ENCODE measurements around the gene LAMA5. TPM values are rescaled to one million over a fixed set of nuclear protein-coding genes. Genes with fewer than 3 reads are reported as not detected.

LAMA5 gene
- total RNA-seq, 1 donor from 2014 or later: 11.2 TPM

- no peak for DNase-seq
Observed at GRCh38 chr20:62405108-62405980, 38.2 kb upstream of the LAMA5 start.

GRCh38 chr20:62404761-62405107 lies 37.6 kb upstream of the LAMA5 start:
- no peak for DNase-seq

GRCh38 chr20:62404112-62404665 lies 37.1 kb upstream of the LAMA5 start:
- DNase-seq: no peak

DNA sequence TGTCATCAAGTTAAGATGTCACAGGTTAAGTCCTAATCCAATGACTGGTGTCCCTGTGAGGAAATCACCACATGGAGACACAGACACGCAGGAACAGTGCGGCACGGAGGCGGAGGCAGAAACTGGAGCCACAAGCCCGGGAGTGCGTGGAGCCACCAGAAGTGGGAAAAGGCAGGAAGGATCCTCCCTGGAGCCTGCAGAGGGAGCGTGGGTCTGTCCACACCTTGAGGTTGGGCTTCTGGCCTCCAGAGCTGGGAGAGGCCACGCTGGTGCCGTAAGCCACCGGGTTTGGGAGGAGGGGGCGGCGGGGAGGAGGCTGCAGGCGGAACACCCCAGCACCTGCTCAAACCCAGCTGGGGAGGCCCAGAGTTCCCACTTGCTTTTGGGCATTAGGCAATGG lies 36.2 kb upstream of the LAMA5 start:
- no peak for DNase-seq

DNA sequence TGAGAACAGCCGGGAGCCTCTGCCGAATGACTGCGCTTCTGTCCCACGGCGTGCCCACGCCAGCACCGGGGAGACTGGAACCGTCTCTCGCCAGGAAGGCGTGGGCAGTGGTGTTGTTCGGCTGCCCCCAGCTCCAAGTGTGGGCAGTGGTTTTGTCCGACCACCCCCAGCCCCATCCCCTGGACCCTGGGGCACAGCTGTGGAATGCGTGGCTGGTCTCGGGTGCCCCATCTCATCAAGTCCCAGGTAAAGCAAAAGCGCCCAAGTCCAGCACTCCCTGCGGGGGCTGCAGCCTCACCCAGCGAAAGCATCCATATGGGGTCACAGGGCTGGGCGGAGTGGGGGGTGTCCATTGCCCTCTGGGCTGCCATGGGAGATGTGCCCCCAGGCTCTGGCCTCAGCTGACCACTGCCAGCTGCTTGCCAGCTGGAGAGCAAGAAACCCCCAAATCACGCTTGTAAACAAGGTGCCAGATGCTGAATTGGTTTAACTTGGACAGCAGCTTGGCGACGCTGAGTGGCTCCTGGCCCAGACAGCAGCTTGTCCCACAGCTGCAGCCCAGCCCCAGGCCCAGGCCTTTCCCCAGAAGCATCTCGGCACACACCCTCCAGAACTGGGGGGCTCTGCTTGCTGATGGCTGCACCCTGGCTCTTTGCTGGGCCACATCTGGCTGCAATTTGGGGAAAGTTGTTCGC lies 35.5 kb upstream of the LAMA5 start:
- no peak for DNase-seq

DNA sequence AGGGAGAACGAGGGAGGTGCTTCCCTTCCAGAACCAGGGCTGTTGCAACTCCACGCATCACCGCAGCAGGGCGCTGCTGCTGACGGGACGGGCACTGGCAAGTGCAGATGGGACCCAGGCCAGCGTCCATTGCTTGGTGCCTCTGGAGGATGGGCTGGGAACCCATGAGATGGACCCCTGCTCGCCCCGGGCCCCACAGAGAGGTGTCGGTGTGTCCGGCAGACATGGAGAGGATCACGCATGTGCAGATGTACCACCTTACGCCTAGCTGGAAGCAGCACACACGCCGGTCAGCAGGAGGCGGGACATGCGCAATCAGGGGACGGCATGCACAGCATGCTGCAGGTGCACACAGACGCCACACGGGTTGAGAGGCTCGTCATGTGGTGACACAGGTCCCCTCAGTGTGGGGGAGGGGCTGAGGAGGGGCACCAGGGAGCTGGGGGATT lies 34.2 kb upstream of the LAMA5 start:
- DNase-seq: no peak

GRCh38 chr20:62400541-62400940 lies 33.4 kb upstream of the LAMA5 start:
- DNase-seq: no peak

GRCh38 chr20:62400021-62400420 lies 32.9 kb upstream of the LAMA5 start:
- DNase-seq: no peak

- no peak for DNase-seq
Observed at GRCh38 chr20:62398120-62398821, 31.2 kb upstream of the LAMA5 start.

DNA sequence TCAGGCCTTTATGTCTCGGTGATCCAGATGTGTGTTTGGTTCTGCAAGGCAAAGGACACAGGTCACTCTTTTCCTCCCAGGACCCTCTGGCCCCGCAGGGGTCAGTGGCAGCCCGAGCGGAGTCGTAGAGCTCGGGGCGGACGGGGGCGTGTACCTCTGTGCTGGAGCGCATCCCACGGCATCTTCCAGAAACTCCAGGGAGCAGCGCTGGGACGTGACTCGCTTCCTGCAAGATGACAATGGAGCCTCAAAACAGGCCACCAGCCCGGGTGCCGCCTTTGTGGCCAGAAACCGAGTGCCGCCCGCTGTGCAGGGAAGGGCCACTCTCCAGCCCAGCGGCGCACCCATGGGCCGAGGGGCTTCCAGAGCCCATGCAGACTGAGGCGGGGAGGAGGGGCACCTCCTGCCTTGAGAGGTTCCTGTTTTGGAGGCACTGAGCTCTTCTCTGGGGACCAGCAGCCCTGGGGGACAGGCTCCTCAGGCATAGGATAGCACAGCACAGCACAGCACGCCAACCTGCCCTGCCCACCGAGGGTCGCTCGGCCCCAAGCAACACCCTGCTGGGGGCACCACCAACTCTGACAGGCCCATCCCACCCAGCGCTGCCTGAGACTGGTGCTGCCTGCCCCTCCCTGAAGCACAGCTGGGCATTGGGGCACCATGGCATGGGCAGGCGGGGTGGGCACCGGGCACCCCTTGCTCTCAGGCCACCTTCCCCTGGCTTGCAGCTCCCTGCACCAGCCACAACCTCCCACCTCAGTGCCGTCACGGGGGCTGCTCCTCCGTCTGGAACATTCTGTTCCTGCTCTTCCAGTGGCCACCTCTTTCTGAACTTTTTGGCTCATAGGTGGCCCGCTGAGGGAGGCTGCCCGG lies 29.5 kb upstream of the LAMA5 start:
- DNase-seq: no peak

GRCh38 chr20:62395311-62396242 lies 28.5 kb upstream of the LAMA5 start:
- DNase-seq: no peak

DNA sequence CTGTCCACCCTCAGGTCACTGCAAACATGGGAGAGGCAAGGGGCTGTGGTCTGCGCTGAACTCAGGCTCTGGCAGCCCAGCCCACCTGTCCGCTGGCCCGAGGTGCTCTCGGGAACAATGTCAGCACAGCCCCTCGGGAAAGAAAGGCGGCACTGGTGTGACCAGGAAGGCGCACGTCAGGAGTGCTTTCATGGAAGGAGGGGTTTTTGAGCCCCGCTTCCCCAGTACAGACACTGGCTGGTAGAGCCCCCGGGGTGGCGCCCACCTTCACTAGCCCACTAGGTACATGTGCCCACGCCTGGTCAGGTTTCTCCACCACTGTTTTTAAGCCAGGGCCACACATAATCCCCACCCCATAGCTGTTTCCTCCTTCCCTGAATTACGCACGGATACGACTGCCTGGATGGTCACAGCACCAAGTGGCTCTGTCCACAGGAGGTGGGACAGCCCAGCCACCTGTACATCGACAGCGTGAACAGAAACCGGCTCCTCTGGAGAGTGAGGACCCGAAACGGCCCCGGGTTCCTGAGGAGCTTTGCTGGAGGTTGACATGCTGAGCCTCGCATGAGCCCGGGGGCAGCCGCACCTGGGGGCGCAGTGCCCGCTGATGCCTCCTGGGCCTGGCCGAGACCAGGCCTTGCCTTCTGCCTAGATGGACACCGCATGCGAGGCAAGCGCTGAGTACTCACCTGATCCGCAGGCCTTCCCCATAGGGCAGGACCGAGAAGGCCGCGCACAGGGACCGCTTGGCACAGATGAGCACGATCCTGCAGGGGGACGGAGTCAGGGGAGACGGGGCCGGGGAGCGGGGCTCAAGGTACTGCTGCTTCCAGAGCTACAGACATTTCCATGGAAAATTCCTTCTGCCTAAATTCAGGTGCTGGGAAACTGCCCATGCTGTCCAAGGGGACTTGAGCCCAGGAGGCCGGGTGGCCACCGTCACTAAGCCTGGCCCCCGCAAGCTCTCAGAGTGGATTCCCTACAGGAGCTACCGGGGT lies 27.4 kb upstream of the LAMA5 start:
- no peak for DNase-seq

DNA sequence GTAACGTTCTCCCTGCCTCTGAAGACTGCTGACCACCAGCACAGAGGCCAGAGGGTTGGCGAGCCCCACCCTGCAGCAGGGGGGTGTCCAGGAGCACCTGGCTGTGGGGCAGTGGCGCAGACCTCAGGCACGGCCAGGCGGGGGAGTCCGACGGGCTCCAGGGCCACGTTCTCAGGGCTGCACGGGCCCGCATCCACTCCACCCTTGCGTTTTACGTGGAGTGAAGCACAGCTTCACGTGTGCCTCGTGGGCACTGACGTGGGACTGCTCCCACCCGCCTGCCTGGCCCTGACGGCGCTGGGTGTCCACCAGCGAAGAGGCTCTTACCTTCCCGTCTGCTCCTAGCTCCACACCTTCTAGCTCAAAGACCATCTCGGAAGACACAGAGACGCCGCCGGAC lies 26.7 kb upstream of the LAMA5 start:
- DNase-seq: no peak

DNA sequence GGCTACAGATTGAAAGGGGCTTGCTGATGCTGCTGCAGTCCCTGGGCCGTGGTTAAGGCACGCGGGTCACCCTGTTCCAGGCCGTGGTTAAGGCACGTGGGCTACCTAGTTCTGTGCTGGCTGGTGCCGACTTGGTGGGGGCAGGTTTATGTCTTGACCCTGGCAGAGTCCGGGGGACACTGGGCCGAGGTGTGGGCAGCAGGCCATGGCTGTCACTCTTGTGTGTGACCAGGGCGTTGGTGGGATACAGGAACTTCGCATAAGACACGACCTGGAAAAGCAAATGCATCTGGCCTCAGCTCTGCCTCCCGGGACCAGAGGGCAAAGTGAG lies 26.2 kb upstream of the LAMA5 start:
- no peak for DNase-seq

- no peak for DNase-seq
Observed at GRCh38 chr20:62392621-62393334, 25.7 kb upstream of the LAMA5 start.

DNA sequence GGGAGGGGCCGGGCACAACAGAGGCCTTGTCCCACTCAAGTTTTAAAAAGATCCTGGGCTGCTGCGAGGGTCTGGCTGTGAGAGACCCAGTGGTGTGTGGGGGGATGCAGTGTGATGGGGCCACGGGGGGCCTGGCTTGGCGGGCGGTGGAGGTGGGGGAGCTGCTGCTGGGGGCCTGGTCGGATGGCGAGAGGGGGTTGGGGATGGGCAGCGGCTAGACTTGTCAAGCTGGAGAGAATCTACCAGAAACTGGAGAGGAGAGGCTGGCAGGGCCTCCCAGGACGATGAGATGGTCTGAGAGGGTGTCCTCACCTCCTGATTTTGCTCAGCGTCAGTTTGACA lies 24.9 kb upstream of the LAMA5 start:
- DNase-seq: no peak

- no peak for DNase-seq
Observed at GRCh38 chr20:62391165-62392076, 24.3 kb upstream of the LAMA5 start.

Data from occipital lobe (tissue), 2 donors.